ENCODE data around the gene SLC25A27.

DNA sequence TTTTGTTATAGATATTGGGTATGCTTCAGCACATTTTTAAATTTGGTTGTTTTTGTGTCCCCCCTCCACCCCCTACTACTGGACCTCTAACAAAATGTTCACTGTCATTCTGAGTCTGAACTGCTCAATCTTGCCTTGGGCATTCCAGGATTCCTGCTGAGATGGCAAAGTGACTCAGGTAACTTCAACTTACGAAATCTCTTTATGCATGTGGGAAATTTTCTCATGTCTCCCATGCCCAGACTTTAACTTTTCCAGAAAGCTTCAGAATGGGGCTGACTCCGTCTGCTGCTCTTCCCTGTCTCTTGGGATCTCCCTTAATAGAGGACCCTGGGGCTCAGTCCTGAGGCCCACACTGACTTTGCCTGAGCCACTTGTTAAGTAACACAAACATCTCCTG, 14.1 kb upstream of the SLC25A27 start:
- TF ChIP-seq, protein P1, sequence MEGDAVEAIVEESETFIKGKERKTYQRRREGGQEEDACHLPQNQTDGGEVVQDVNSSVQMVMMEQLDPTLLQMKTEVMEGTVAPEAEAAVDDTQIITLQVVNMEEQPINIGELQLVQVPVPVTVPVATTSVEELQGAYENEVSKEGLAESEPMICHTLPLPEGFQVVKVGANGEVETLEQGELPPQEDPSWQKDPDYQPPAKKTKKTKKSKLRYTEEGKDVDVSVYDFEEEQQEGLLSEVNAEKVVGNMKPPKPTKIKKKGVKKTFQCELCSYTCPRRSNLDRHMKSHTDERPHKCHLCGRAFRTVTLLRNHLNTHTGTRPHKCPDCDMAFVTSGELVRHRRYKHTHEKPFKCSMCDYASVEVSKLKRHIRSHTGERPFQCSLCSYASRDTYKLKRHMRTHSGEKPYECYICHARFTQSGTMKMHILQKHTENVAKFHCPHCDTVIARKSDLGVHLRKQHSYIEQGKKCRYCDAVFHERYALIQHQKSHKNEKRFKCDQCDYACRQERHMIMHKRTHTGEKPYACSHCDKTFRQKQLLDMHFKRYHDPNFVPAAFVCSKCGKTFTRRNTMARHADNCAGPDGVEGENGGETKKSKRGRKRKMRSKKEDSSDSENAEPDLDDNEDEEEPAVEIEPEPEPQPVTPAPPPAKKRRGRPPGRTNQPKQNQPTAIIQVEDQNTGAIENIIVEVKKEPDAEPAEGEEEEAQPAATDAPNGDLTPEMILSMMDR (conservative IDR thresholded peaks at IDR 0.05; ENCODE audit: low read length): no peak
- TF ChIP-seq EZH2phosphoT487 (IDR thresholded peaks at IDR 0.05; ENCODE audit: borderline replicate concordance, low read depth, low read length): no peak

Data from OCI-LY7 (cell line).